ENCODE measurements around the gene BBS9. TPM values are rescaled to one million over a fixed set of nuclear protein-coding genes. Genes with fewer than 3 reads are reported as not detected.
A peak's percentile ranks its signal among the peaks of the same experiment; 100 is the strongest.

The BBS9 gene
- total RNA-seq (14.1 and 17.4 TPM in 2 replicates), polyA plus RNA-seq (5.0 and 5.7 TPM in 2 replicates), polyA minus RNA-seq (31.6 and 31.9 TPM in 2 replicates), Bru-seq, nascent RNA (percentile 59 among the genes with signal in this experiment), BruChase-seq, experiment 1, labeled RNA remaining after a 6-hour chase (percentile 42 among the genes with signal in this experiment), BruChase-seq, experiment 2, labeled RNA remaining after a 2-hour chase (percentile 52 among the genes with signal in this experiment)
- polyA plus RNA-seq (2011; cell fraction: cytosol; rRNA removed) = 6.3 and 6.7 TPM in 2 replicates
- 12.8 and 13.5 TPM in 2 replicates for polyA plus RNA-seq (2011; cell fraction: nucleus; rRNA removed)
- 6.9 and 7.1 TPM in 2 replicates for polyA plus RNA-seq (2012)
- polyA minus RNA-seq (2011; cell fraction: cytosol; rRNA and poly(A)+ RNA removed) = 8.4 TPM
- 70.8 and 79.2 TPM in 2 replicates for polyA minus RNA-seq (2011; cell fraction: nucleus; rRNA and poly(A)+ RNA removed)
- long read RNA-seq, partial matches to known transcripts = 0 of 10 reads
- long read RNA-seq, other reads (novel, unspliced or antisense) = 10 of 10 reads

- FAIRE-seq (peak; percentile 87), DNase-seq (ENCODE audit: low read depth, low spot score) (peak; percentile 96)
- Histone ChIP-seq H3K9me1 (replicated peaks; ENCODE audit: control insufficient read depth, extremely low read depth, insufficient read depth, low read length) (no peaks in the 10 kb centered on the region), H3K9me3 (replicated peaks; ENCODE audit: control insufficient read depth, insufficient read depth, low read length) (no peaks in the 10 kb centered on the region), H3K4me1 (ENCODE audit: control insufficient read depth, extremely low read depth, insufficient read depth, low read length) (peaks cover 8% of the 10 kb centered on the region), H3K4me2 (ENCODE audit: insufficient read depth, low read length) (peak within 1 kb of the TSS; percentile 89), H4K20me1 (replicated peaks; ENCODE audit: control insufficient read depth, extremely low read depth, insufficient read depth, low read length) (no peaks in the 10 kb centered on the region), H3K79me2 (ENCODE audit: control insufficient read depth, insufficient read depth, low read length) (no peaks in the 10 kb centered on the region), H3K4me3 (replicated peaks in 1 of 3; ENCODE audit: insufficient read depth in 1 of 3, low read depth in 1 of 3, low read length in 3 of 3) (peak within 1 kb of the TSS; percentile 48 to 85 (median 71)), H3K27me3 (ENCODE audit: control insufficient read depth in 2 of 2, insufficient read depth in 2 of 2, low read length in 2 of 2) (no peaks in the 10 kb centered on the region), H3K36me3 (ENCODE audit: control insufficient read depth in 2 of 2, extremely low read depth in 1 of 2, insufficient read depth in 2 of 2, low read length in 2 of 2) (no peaks in the 10 kb centered on the region), H2AFZ (ENCODE audit: low read depth, low read length) (peak within 1 kb of the TSS; percentile 86), H3K9ac (replicated peaks; ENCODE audit: extremely low read depth, insufficient read depth, low read length) (peak within 1 kb of the TSS; percentile 64), H3K27ac (ENCODE audit: insufficient read depth, low read depth, low read length) (no peak within 1 kb of the TSS)
- intact Hi-C loops (cut with micrococcal nuclease) = loop anchor here (1.0 kb wide), 1 partner anchor 20 kb away; the partner anchor contains the start of gene RP9
- BruUV-seq (replicated peaks) = no TSS peak
- dilution Hi-C loops (cut with MboI; ENCODE audit: extremely low pct_ligation_motif_present, low sequenced_read_pairs) = no loop called here
- POLR2A ChIA-PET = no interaction called here
- no peak for TF ChIP-seq POLR2AphosphoS5 (IDR thresholded peaks at IDR 0.05; ENCODE audit: insufficient read depth, low read depth, low read length)
- peak; percentile 64 for TF ChIP-seq POLR2A (IDR thresholded peaks at IDR 0.05; ENCODE audit: low read depth, low read length)
- CTCF ChIA-PET = interaction anchor here (0.8 to 1.6 kb wide), 3 partner anchors 19 to 21 kb away, joined by 3 to 4 read pairs (median 4); no protein-coding TSS in a partner anchor
Measured at GRCh38 chr7:33128990-33129805, at the start of gene BBS9. TSS of gene BBS9 (plus strand) at chr7:33129564. CDS start at chr7:33146253, 16,689 bp downstream.

All from endothelial cell of umbilical vein (primary cell).